Lung (tissue), 12 donors: Measurements from ENCODE around the gene RHOT2. TPM values are rescaled to one million over a fixed set of nuclear protein-coding genes. Genes with fewer than 3 reads are reported as not detected.
"Not testable (repeated sequence)": the region's sequence is repeated elsewhere in the genome, so short reads cannot be mapped to it uniquely, and the experiment has no call there.

Experiments
- ATAC-seq: fragments of 200-7000 bp; cut with Tn5 transposase; one replicate; pipeline ENCODE4 v1.9.1; 2020; ENCODE audit warnings: moderate number of reproducible peaks; ENCODE audit not compliant: insufficient read depth, low FRiP score
- DNase-seq, 3 donors: peaks; one replicate each; pipeline ENCODE4 v3.0.0-alpha.2; 2013 to 2017
- H3K27ac ChIP-seq, 2 donors: one replicate each; pipeline ENCODE4 v1.5.1; 2013; ENCODE audit warnings: mild to moderate bottlenecking in 2 of 2, moderate library complexity in 2 of 2, control low read depth in 1 of 2, inconsistent platforms in 1 of 2, low read depth in 1 of 2, low read length in 1 of 2
- H3K27me3 ChIP-seq, 3 donors: one replicate each; pipeline ENCODE4 v1.5.1; 2013; ENCODE audit warnings: low read length in 2 of 3; ENCODE audit not compliant: control insufficient read depth in 3 of 3, insufficient read depth in 3 of 3
- H3K36me3 ChIP-seq, 4 donors: one replicate each; pipeline ENCODE4 v1.5.1; 2013; ENCODE audit warnings: low read length in 4 of 4, mild to moderate bottlenecking in 1 of 4, moderate library complexity in 1 of 4; ENCODE audit not compliant: control insufficient read depth in 4 of 4, insufficient read depth in 4 of 4
- H3K4me1 ChIP-seq, 5 donors: one replicate each; pipeline ENCODE4 v1.5.1; 2013; ENCODE audit warnings: low read length in 5 of 5, mild to moderate bottlenecking in 2 of 5, moderate library complexity in 1 of 5; ENCODE audit not compliant: control insufficient read depth in 5 of 5, insufficient read depth in 5 of 5
- H3K4me3 ChIP-seq: one replicate; pipeline ENCODE4 v1.5.1; 2013; ENCODE audit warnings: mild to moderate bottlenecking, control low read depth, moderate library complexity
- H3K9ac ChIP-seq, 2 donors: one replicate each; pipeline ENCODE4 v1.5.1; 2013; ENCODE audit warnings: low read length in 2 of 2, control low read depth in 1 of 2; ENCODE audit not compliant: insufficient read depth in 1 of 2
- H3K9me3 ChIP-seq, 4 donors: one replicate each; pipeline ENCODE4 v1.5.1; 2013; ENCODE audit warnings: low read length in 3 of 4, mild to moderate bottlenecking in 1 of 4, moderate library complexity in 1 of 4; ENCODE audit not compliant: control insufficient read depth in 4 of 4, insufficient read depth in 3 of 4
- CTCF ChIP-seq: IDR thresholded peaks from 2 replicates; pipeline ENCODE4 v1.5.1; 2012; ENCODE audit warnings: mild to moderate bottlenecking; ENCODE audit errors: control extremely low read depth, extremely low read depth
- WGBS, 2 donors: extraction: QIAGEN DNeasy Blood & Tissue Kit; methylation state at CpG; one replicate each; pipeline ENCODE4 v1.1.7; 2013; 5-methylcytosine and 5-hydroxymethylcytosine counted together
- polyA plus RNA-seq, 2 donors: library from polyadenylated mRNA; stranded (reverse); fragments of 200-250 nt; gene quantifications; one replicate each; pipeline ENCODE4 v1.2.1, GENCODE V29; 2013
- total RNA-seq, 2 donors: library from RNA; depleted of rRNA in 1 of 2; stranded (reverse); fragments of >200 nt in 1 of 2; gene quantifications; one replicate each; pipeline ENCODE4 v1.2.1, GENCODE V29; 2014 to 2021
- donor health status: control.
- donor health status: control.
- donor health status: Bipolar disorder and iron deficiency.
- donor health status: healthy.
- donor health status: DM: yes; HTN: yes; CAD: no.

Gene RHOT2
- total and polyA plus RNA-seq, 4 donors, result 40.5 to 121 (median 115) TPM

- peak overlapping the region; percentile 84 to 91 for H3K27ac ChIP-seq
- WGBS, 2 donors, result 84 to 86% methylated on average over 26 of the region's 26 CpGs
- H3K36me3 ChIP-seq, result peaks cover 0 to 16% (median 8%) of the 10 kb centered on the region in 4 donors
- peaks cover 5 to 25% (median 10%) of the 10 kb centered on the region in 5 donors for H3K4me1 ChIP-seq
- TF ChIP-seq CTCF, result no peak
- no peak for ATAC-seq
- H3K9me3 ChIP-seq, result peaks cover 0 to 2% (median 0%) of the 10 kb centered on the region in 4 donors
- H3K4me3 ChIP-seq, result peak overlapping the region; percentile 87
- H3K27me3 ChIP-seq, result peaks cover 0 to 22% (median 13%) of the 10 kb centered on the region in 3 donors
- no peak for DNase-seq
- peak overlapping the region in 1 of 2 donors; percentile 56 for H3K9ac ChIP-seq
Observed at GRCh38 chr16:689175-689897, 21.4 kb downstream of the RHOT2 start.

- Histone ChIP-seq H3K36me3 (peaks cover 0 to 11% (median 6%) of the 10 kb centered on the region in 4 donors), H3K27me3 (peaks cover 0 to 33% (median 25%) of the 10 kb centered on the region in 3 donors), H3K4me1 (peaks cover 0 to 29% (median 12%) of the 10 kb centered on the region in 5 donors)
- H3K4me3 ChIP-seq, ATAC-seq, H3K9me3 ChIP-seq, H3K9ac ChIP-seq, DNase-seq, H3K27ac ChIP-seq: not testable (repeated sequence)
- WGBS, 2 donors, result 77 to 86% methylated on average over 16 of the region's 16 CpGs
Observed at GRCh38 chr16:691242-691641, 23.3 kb downstream of the RHOT2 start.

GRCh38 chr16:692356-693108 lies 24.6 kb downstream of the RHOT2 start:
- peaks cover 0 to 8% (median 0%) of the 10 kb centered on the region in 4 donors for H3K9me3 ChIP-seq
- peaks cover 0 to 35% (median 25%) of the 10 kb centered on the region in 3 donors for H3K27me3 ChIP-seq
- H3K4me3 ChIP-seq, result no peak overlapping the region
- H3K9ac ChIP-seq, result no peak overlapping the region
- TF ChIP-seq CTCF, result no peak
- WGBS, 2 donors, result 70% methylated on average over 10 of the region's 10 CpGs
- no peak overlapping the region for H3K27ac ChIP-seq
- H3K36me3 ChIP-seq, result peaks cover 0 to 3% (median 1%) of the 10 kb centered on the region in 4 donors
- peaks cover 0 to 29% (median 12%) of the 10 kb centered on the region in 5 donors for H3K4me1 ChIP-seq
- no peak for DNase-seq
- no peak for ATAC-seq

GRCh38 chr16:693364-693763 lies 25.4 kb downstream of the RHOT2 start:
- H3K27me3 ChIP-seq, result peaks cover 0 to 35% (median 25%) of the 10 kb centered on the region in 3 donors
- no peak for ATAC-seq

More at GRCh38 chr16:693364-693763, 25.4 kb downstream of the RHOT2 start:
- no peak for TF ChIP-seq CTCF
- no peak for DNase-seq
- no peak overlapping the region for H3K27ac ChIP-seq
- WGBS, 2 donors, result 43 to 45% methylated on average over 22 of the region's 22 CpGs
- peaks cover 0 to 29% (median 12%) of the 10 kb centered on the region in 5 donors for H3K4me1 ChIP-seq
- peaks cover 0 to 8% (median 0%) of the 10 kb centered on the region in 4 donors for H3K9me3 ChIP-seq
- H3K9ac ChIP-seq, result no peak overlapping the region
- H3K4me3 ChIP-seq, result no peak overlapping the region
- H3K36me3 ChIP-seq, result peaks cover 0 to 2% (median 0%) of the 10 kb centered on the region in 4 donors
